Measurements from ENCODE around the gene CDCA5. TPM values are rescaled to one million over a fixed set of nuclear protein-coding genes. Genes with fewer than 3 reads are reported as not detected.
A peak's percentile ranks its signal among the peaks of the same experiment; 100 is the strongest.

Gene CDCA5
- total RNA-seq, 1 donor from 2014 or later, result 3.7 TPM

DNA sequence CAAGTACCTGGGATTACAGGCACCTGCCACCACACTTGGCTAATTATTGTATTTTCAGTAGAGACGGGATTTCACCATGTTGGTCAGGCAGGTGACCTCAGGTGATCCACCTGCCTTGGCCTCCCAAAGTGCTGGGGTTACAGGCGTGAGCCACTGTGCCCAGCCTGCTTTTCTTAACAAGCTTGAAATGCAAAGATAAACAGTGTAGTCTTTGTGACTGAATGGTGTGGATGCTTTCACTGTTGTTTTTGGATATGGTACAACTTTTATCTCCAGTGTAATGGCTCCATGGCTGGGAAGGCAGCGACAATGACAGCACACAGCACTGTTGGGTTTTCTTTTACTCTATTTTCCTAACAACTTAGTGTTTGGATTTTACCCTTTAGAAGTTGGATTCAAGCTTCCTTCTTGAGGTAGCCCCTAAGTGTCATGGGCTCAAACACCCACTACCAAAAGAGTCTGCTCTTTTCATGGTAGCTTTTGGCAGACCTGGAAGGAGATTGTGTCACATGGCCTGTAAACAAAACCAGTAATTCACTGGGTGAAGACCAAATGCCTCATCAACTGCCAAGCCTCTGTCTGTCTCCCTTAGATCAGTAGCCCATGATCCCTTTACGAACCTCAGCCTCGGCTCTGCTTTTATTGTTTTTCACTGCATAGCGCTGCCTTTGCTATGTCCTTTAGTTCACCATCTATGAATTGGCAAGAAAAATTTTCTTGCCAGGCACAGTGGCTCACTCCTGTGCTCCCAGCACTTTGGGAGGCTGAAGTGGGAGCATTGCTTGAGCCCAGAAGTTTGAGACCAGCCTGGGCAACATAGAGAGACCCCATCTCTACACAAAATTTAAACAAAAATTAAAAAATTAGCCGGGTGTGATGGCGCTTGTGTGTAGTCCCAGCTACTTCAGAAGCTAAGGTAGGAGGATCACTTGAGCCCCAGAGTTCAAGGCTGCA is 18.6 kb upstream of the CDCA5 start:
- H3K9me3 ChIP-seq, result no peaks in the 10 kb centered on the region
- intact Hi-C loops (cut with DNase I), result no loop called here
- H3K27ac ChIP-seq, result peak overlapping the region; percentile 1
- peaks cover 0 to 12% of the 10 kb centered on the region in 2 donors for H3K36me3 ChIP-seq
- H3K27me3 ChIP-seq, result no peaks in the 10 kb centered on the region
- H3K4me1 ChIP-seq, result peaks cover 19% of the 10 kb centered on the region
- H3K4me3 ChIP-seq, result no peak overlapping the region
- DNase-seq (ENCODE audit: extremely low spot score in 2 of 2), result no peak
- TF ChIP-seq, protein P1, sequence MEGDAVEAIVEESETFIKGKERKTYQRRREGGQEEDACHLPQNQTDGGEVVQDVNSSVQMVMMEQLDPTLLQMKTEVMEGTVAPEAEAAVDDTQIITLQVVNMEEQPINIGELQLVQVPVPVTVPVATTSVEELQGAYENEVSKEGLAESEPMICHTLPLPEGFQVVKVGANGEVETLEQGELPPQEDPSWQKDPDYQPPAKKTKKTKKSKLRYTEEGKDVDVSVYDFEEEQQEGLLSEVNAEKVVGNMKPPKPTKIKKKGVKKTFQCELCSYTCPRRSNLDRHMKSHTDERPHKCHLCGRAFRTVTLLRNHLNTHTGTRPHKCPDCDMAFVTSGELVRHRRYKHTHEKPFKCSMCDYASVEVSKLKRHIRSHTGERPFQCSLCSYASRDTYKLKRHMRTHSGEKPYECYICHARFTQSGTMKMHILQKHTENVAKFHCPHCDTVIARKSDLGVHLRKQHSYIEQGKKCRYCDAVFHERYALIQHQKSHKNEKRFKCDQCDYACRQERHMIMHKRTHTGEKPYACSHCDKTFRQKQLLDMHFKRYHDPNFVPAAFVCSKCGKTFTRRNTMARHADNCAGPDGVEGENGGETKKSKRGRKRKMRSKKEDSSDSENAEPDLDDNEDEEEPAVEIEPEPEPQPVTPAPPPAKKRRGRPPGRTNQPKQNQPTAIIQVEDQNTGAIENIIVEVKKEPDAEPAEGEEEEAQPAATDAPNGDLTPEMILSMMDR (IDR thresholded peaks at IDR 0.05), result no peak
- TF ChIP-seq POLR2AphosphoS5 (IDR thresholded peaks at IDR 0.05; ENCODE audit: insufficient read depth in 1 of 2, low read depth in 1 of 2), result no peak
- no peak for TF ChIP-seq POLR2A (IDR thresholded peaks at IDR 0.05)

DNA sequence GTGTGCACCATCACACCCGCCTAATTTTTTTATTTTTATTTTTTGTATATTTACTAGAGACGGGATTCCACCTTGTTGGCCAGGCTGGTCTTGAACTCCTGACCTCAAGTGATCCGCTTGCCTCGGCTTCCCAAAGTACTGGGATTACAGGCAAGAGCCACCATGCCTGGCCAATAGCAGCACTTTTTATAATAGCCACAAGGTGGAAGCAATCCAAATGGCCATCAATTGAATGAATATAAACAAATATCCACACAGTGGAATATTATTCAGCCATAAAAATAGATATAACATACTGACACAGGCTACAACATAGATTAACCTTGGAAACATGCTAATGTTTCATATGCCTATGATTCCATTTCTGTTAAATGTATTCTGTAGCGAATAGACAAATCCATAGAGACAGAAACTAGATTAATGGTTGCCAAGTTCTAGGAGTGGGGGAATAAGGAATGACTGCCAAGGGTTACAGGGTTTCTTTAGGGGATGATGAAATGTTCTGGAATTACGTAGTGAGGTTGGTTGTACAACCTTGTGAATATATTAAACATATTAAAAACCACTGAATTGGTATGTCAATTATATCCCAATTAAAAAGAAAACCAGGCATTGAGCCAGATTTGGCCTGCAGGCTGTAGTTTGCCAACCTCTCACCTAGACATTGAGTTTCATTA is 17.0 kb upstream of the CDCA5 start:
- Histone ChIP-seq H3K4me3 (no peak overlapping the region), H3K9me3 (no peaks in the 10 kb centered on the region), H3K27me3 (no peaks in the 10 kb centered on the region), H3K27ac (no peak overlapping the region), H3K4me1 (peaks cover 28% of the 10 kb centered on the region), H3K36me3 (peaks cover 0 to 14% of the 10 kb centered on the region in 2 donors)
- TF ChIP-seq POLR2AphosphoS5 (IDR thresholded peaks at IDR 0.05; ENCODE audit: insufficient read depth in 1 of 2, low read depth in 1 of 2) (no peak), POLR2A (IDR thresholded peaks at IDR 0.05) (no peak)
- TF ChIP-seq, protein P1 (IDR thresholded peaks at IDR 0.05), result no peak
- intact Hi-C loops (cut with DNase I), result no loop called here
- DNase-seq (ENCODE audit: extremely low spot score in 2 of 2), result no peak

DNA sequence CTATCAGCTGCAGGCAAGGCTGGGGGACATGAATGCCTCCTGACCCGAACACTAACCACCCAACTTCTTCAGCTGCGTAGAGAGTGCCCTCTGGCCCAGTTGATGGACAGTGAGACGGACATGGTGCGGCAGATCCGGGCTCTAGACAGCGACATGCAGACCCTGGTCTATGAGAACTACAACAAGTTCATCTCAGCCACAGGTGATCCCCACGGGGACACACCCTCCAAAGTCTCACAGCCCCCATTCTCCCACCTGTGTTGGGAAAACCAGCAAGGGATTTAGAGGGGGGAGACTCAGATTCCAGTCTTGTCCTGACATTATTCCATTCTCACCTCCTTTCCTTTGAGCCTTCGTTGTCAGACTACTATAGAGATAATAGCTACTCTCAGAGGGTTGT is 13.1 kb upstream of the CDCA5 start:
- Histone ChIP-seq H3K27me3 (no peaks in the 10 kb centered on the region), H3K27ac (peak overlapping the region; percentile 81), H3K9me3 (no peaks in the 10 kb centered on the region), H3K4me3 (peak overlapping the region; percentile 75 to 82), H3K4me1 (peaks cover 27% of the 10 kb centered on the region), H3K36me3 (peaks cover 0 to 14% of the 10 kb centered on the region in 2 donors)
- TF ChIP-seq POLR2AphosphoS5 (IDR thresholded peaks at IDR 0.05; ENCODE audit: insufficient read depth in 1 of 2, low read depth in 1 of 2) (no peak), POLR2A (IDR thresholded peaks at IDR 0.05) (no peak)
- TF ChIP-seq, protein P1 (IDR thresholded peaks at IDR 0.05), result no peak
- no peak for DNase-seq (ENCODE audit: extremely low spot score in 2 of 2)
- intact Hi-C loops (cut with DNase I), result no loop called here

DNA sequence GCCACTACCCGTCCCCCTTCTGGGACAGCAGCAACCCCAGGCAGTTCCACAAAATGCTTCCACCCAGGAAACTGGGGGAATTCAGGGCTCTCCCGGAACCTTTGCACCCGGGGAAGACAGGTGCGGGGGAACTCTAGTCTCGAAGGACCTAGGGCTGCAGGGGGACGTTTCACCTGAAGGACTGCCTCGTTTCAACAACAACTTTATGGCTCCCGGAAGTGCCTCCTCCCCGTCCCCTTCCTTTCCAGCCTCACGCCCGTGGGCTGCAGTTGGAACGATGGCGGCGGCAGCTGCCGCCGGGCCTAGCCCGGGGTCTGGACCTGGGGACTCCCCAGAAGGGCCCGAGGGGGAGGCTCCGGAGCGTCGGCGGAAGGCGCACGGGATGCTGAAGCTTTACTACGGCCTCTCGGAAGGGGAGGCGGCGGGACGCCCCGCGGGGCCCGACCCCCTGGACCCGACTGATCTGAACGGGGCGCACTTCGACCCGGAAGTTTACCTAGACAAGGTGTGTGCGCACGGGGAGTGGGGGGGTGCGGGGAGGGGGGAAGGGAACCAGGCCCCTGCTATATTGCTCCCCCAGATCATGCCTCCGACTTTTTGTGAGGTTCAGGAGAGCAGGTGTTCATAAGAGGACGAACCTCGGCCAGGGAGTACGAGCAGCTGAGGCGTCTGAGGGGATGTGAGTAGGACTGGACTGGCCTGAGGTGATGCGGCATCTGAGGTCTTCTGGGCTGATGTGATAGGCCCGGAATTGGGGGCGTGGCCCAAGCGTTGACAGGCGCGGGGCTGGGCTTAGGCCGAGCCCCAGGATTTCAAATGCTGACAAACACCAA is 12.3 kb upstream of the CDCA5 start, which contains the start of gene VPS51:
TSS of gene VPS51 (plus strand) at position 241 of the 833 bp plus-strand sequence. CDS start at position 278, 37 bp downstream.
- Histone ChIP-seq H3K36me3 (peaks cover 0 to 14% of the 10 kb centered on the region in 2 donors), H3K4me1 (peaks cover 27% of the 10 kb centered on the region), H3K4me3 (peak within 1 kb of the TSS; percentile 75 to 82), H3K27ac (peak within 1 kb of the TSS; percentile 81), H3K27me3 (no peaks in the 10 kb centered on the region), H3K9me3 (no peaks in the 10 kb centered on the region)
- DNase-seq (ENCODE audit: extremely low spot score in 2 of 2), result no peak
- TF ChIP-seq POLR2AphosphoS5 (IDR thresholded peaks at IDR 0.05; ENCODE audit: insufficient read depth in 1 of 2, low read depth in 1 of 2), result peak; percentile 86 to 99
- TF ChIP-seq, protein P1 (IDR thresholded peaks at IDR 0.05), result peak in 1 of 3 experiments; percentile 12
- TF ChIP-seq POLR2A (IDR thresholded peaks at IDR 0.05), result peak in 1 of 2 donors; percentile 27
- intact Hi-C loops (cut with DNase I), result no loop called here
